ENCODE data around the gene CHD9. TPM values are rescaled to one million over a fixed set of nuclear protein-coding genes. Genes with fewer than 3 reads are reported as not detected.
"Not testable (repeated sequence)": the region's sequence is repeated elsewhere in the genome, so short reads cannot be mapped to it uniquely, and the experiment has no call there.

The CHD9 gene
- total RNA-seq, 1 donor from 2014 or later, result 37.6 TPM

DNA sequence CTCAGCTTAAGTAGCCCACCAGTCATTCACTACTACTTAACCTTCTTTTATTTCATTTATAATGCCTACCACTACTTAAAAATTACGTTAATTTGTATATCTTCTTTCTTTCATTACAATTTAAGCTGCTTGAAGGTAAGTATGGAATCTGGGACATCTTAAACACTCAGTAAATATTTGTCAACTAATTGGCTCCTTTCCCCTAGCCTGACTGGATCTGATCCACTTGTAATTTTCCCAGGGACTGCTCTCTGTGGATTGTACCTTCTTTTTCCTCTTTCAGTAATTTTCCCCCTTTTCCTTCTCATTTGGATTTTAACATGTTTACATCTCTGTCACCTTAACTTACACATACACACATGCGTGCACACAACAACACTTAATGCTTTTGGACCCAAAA lies 227.1 kb downstream of the CHD9 start:
- intact Hi-C loops (cut with DNase I), result loop anchor here (5.0 kb wide), 1 partner anchor 50 kb away; no protein-coding TSS in a partner anchor
- ATAC-seq (no peak), DNase-seq (ENCODE audit: missing footprints) (no peak)

DNA sequence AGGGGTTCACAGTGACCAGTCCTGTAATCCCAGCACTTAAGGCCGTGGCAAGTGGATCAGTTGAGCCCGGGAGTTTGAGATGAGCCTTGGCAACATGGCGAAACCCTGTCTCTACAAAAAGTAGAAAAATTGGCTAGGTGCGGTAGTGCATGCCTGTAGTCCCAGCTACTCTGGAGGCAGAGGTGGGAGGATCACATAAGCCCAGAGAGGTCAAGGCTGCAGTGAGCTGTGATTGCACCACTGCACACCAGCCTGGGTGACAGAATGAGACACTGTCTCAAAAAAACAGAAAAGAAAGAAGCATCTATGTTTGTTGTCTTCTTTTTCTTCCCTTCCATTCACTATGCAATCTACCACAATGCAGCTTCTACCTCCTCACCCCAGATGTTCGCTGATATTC lies 227.5 kb downstream of the CHD9 start:
- DNase-seq (ENCODE audit: missing footprints) (no peak), ATAC-seq (no peak)
- intact Hi-C loops (cut with DNase I), result loop anchor here (5.0 kb wide), 1 partner anchor 50 kb away; no protein-coding TSS in a partner anchor

DNA sequence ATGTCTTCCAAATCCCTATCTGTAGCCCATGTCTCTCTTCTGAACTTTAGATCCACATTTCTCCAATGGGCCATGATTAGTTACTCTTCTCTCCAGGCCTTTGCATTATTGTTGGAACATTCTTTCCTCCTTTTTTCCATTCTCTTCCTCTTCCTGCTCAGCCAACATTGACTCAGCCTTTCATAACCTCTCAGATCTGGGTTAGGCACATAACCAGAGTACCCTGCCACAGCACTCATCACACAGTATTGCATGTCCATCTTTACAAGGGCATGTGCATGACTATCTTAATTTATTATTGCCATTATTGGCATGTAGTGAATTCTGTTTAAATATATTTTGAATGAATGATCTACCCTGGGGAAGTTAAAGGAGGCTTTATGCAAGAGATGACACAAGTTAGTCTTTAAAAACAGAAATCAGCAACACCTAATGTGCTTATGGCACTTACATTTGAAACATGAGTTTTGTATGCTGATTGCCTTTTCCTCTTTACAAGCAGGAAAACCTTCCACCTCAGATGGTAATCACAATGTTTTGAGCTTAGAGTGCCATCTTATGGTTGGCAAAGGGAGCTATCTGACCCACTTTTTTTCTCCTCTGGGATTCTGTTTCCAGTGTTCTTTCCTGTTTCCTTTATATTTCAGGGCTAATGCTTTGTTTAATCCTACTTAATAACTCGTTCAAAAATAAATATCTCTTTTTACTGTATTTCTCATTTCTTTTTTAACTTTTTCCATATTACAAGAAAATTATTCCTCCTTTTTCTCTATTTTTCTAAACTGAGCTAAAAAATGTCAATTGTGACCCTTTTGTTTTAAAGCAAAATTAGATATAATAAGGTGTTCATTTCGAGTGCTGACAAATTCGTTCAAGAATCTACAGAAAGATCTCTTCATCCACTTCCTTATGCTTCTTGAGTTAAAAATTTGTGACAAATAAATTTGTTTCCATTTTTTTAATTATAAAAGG lies 228.5 kb downstream of the CHD9 start:
- ATAC-seq, result no peak
- DNase-seq (ENCODE audit: missing footprints), result no peak
- intact Hi-C loops (cut with DNase I), result loop anchor here (5.0 kb wide), 1 partner anchor 51 kb away; no protein-coding TSS in a partner anchor

DNA sequence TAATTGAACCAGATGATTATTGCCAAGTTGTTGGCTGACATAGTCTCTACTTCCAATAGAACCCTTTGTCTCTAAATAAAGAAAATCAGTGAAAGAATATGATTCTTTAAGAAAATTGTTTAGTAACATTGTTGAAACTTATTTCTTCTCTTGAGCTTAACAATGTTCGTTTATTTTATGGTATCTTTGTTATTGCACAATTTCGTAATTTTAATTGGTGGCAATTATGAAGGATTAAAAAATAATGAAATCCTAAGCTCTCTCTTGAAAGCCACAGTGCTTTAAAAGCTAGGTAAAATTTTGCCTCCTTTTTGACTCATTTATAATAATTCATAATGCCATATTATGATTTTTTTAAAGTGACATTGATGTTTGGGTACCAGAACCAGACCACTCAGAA lies 230.4 kb downstream of the CHD9 start:
- intact Hi-C loops (cut with DNase I), result no loop called here
- ATAC-seq (no peak), DNase-seq (ENCODE audit: missing footprints) (no peak)

DNA sequence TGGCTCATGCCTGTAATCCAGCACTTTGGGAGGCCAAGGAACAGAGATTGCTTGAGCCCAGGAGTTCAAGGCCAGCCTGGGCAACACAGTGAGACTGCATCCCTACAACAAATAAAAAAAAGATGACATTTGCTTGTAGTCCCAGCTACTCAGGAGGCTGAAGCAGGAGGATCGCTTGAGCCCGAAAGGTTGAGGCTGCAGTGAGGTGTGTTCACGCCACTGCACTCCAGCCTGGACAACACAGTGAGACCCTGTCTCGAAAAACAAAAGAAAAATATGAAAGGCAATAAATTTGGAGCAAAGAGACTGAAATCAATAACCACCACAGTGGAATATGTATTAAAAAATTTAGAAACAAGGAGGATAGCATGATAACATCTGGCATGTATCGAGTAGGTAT lies 235.7 kb downstream of the CHD9 start:
- ATAC-seq, result no peak
- no peak for DNase-seq (ENCODE audit: missing footprints)
- intact Hi-C loops (cut with DNase I), result no loop called here

DNA sequence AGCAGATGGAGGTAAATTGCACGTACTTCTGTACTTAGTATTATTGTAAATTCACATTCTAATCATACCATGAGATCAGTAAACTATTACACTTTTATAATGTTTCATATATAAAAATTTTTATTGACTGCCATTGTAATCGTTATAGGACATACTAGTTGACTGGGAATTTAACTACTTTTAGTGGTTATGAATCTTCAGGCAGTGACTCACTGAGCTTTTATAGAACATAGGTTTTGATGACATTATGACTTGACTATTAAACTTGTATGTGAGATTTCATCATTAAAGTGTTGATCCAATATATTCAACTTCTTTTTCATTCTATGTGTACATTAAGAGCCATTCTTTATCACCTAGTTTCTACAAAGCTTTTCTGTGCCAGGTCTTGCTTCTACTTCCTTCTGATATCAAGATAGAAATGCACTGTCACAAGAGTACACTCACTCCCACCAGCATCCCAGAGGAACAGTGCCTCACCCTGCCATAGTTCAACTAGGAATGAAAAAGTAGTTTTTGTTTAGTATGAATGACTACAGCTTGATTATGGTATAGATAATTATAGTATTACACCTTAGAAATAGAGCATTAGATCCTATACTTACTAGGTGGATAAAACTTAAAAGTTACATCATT lies 237.1 kb downstream of the CHD9 start:
- intact Hi-C loops (cut with DNase I), result no loop called here
- ATAC-seq (no peak), DNase-seq (ENCODE audit: missing footprints) (no peak)

DNA sequence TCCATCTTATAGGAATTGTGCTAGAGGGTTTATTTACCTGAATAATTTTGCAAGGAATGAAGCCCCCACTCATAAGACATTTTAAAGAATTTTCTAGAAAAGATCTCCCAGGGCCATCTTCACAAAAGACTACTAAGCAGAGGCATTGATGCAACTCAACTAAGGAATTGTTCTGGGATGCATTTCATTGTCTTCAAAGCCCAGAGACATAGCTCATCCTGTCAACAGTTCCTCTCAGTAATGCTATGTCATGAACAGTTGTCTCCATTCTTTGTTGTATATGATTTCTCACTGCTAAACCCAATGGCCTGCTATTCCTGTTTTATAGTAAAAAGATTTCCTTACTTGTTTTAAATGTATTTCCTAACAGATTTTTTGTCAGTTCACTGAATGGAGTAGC lies 242.7 kb downstream of the CHD9 start:
- no peak for ATAC-seq
- intact Hi-C loops (cut with DNase I), result no loop called here

DNA sequence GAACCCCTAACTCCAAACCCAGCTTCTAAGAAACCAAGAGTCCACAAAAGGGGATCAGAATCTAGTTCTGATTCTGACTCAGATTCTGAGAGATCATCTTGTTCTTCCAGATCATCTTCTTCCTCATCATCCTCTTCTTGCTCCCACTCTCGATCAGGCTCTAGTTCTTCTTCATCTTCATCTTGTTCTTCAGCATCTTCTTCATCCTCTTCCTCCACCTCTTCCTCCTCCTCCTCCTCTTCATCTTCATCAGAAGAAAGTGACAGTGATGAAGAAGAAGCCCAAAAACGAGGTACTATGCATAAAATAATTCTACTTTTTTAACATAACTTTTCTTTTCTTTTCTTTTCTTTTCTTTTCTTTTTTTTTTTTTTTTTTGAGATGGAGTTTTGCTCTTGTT lies 249.5 kb downstream of the CHD9 start:
- ATAC-seq, result no peak
- intact Hi-C loops (cut with DNase I), result no loop called here
- DNase-seq (ENCODE audit: missing footprints), result no peak

More for the DNA sequence above, 242.7 kb downstream of the CHD9 start:
- no peak for DNase-seq (ENCODE audit: missing footprints)

DNA sequence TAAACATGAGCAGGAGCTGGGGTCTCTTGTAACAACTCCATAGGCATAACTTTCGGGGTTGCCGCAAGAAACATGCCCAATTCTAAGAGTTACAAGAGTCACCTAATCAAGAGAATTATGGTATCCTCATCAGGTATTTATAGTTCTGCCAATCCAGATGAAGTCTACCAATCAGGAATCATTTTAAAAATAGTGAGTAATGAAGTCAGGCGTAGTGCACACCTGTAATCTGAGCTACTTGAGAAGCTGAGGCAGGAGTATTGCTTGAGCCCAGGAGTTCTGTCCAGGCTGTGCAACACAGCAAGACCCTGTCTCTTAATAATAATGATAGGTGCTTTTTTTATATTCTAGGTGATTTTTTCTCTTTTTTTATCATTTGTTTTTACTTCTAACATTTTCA lies 251.0 kb downstream of the CHD9 start:
- intact Hi-C loops (cut with DNase I), result no loop called here
- DNase-seq (ENCODE audit: missing footprints), result no peak
- no peak for ATAC-seq

DNA sequence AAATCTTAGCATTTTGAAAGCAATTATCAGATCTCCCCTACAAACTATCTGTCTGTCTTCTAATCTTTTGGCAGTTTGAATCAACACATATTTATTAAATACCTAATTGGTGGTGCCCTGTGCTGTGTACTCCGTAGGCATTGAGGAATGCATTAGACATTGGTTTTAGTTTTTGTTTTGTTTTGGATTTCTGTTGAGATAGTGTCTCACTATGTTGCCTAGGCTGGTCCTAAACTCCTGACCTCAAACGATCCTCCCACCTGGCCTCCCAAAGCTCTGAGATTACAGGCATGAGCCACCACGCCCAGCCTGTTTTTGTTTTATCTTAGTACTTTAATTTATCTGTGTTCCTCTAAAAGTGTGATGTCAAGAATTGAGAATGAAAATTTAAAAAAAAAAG lies 254.7 kb downstream of the CHD9 start:
- ATAC-seq, result no peak
- intact Hi-C loops (cut with DNase I), result no loop called here
- no peak for DNase-seq (ENCODE audit: missing footprints)

DNA sequence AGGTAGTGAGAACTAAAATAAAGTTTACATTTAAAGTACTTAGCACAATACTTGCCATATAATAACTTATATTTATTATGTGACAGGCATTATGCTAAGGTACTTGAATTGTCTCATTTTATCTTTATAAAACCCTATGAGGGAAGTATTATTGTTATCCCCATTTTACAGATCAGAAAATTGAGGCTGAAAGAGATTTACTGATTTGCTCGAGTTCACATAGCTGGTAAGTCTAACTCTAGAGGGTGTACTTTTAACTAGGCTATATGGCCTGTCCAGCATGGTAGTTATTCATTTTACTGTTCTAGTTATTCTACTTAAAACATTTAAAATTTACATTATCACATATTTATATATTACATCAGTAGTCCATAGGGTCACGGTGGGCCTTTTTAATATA lies 266.2 kb downstream of the CHD9 start:
- intact Hi-C loops (cut with DNase I), result no loop called here
- ATAC-seq (no peak), DNase-seq (ENCODE audit: missing footprints) (no peak)

DNA sequence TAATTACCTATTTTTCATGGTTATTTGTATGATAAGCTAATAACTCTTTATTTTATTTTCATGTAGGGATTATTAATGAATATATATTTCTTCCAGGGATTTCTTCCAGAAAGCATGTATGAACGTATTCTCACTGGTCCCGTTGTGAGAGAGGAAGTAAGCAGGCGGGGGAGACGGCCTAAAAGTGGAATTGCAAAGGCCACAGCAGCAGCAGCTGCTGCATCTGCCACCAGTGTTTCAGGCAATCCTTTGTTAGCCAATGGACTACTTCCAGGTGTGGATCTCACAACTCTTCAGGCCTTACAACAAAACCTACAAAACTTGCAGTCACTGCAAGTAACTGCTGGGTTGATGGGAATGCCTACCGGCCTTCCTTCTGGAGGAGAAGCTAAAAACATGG lies 269.1 kb downstream of the CHD9 start:
- ATAC-seq (no peak), DNase-seq (ENCODE audit: missing footprints) (no peak)
- intact Hi-C loops (cut with DNase I), result no loop called here

DNA sequence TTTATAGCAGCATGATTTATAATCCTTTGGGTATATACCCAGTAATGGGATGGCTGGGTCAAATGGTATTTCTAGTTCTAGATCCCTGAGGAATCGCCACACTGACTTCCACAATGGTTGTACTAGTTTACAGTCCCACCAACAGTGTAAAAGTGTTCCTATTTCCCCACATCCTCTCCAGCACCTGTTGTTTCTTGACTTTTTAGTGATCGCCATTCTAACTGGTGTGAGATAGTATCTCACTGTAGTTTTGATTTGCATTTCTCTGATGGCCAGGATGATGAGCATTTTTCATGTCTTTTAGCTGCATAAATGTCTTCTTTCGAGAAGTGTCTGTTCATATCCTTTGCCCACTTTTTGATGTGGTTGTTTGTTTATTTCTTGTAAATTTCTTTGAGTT lies 276.2 kb downstream of the CHD9 start:
- ATAC-seq; DNase-seq (ENCODE audit: missing footprints); intact Hi-C loops (cut with DNase I): not testable (repeated sequence)

DNA sequence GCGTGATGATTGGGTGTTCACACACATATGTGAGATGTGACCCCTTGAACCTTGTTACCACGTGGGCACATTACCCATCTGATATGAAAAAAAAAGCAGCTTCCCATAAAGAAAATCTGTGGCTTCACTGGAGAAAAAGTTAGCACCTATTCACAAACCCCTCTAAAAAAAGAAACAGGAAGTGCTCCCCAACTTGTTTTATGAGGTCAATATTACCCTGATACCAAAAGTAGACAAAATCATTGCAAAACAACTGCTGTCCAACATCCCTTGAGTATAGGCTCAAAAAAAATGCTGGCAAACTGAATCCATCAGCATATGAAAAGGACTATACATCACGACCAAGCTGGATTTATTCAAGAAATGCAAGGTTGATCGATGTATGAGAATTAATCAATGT lies 279.8 kb downstream of the CHD9 start:
- intact Hi-C loops (cut with DNase I), result no loop called here
- no peak for ATAC-seq
- no peak for DNase-seq (ENCODE audit: missing footprints)

DNA sequence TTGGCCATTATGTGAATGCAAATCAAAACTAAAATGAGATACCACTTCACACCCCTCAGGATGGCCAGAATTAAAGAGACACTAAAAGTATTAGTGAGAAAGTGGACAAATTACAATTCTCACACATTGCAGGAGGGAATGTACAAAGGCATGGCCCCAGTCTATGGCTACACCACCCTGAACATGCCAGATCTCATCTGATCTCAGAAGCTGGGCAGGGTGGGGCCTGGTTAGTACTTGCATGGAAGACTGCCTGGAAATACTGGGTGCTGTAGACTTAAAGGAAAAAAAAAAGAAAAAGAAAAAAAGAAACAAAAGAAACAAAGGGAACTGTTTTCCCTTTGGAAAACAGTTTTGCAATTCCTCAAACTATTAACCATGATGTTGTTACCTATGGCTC lies 282.5 kb downstream of the CHD9 start:
- intact Hi-C loops (cut with DNase I), result no loop called here
- no peak for DNase-seq (ENCODE audit: missing footprints)
- no peak for ATAC-seq

DNA sequence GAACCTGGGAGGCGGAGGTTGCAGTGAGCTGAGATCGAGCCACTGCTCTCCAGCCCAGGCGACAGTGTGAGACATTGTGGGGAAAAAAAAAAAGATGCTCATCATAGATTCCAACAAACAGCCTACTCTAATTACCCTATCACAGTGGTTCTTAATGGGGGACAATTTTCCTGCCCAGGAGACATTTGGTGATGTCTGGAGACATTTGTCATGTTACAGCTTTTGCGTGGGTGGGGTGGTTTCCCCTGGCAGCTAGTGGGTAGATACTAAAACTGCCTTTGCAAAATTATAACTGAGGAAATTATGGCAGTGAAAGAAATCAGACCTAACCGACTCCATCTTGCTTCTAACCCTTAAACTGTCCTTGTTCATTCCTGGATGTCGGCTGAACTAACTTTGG lies 287.0 kb downstream of the CHD9 start:
- no peak for DNase-seq (ENCODE audit: missing footprints)
- intact Hi-C loops (cut with DNase I), result no loop called here
- ATAC-seq, result no peak

DNA sequence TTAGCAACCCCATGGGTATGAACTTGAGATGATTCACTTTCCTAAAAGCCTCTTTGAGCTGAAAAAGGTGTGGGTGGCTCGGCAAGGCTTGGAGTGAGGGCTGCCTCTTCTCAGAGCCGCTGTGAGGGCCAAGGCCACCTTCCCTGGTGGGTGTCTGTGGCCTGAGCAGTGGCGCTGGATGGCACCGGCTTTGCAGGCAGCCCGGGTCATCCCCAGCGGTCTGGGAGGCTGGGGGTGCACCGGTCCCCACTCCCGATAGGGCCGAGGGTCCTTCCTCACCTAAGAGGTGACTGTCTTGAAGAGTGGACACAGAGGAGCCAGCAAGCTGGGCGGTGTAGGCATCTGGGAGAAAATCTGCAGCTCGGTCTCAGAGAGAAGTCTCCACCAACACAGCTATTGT lies 300.3 kb downstream of the CHD9 start:
- intact Hi-C loops (cut with DNase I), result no loop called here
- ATAC-seq, result no peak
- no peak for DNase-seq (ENCODE audit: missing footprints)

DNA sequence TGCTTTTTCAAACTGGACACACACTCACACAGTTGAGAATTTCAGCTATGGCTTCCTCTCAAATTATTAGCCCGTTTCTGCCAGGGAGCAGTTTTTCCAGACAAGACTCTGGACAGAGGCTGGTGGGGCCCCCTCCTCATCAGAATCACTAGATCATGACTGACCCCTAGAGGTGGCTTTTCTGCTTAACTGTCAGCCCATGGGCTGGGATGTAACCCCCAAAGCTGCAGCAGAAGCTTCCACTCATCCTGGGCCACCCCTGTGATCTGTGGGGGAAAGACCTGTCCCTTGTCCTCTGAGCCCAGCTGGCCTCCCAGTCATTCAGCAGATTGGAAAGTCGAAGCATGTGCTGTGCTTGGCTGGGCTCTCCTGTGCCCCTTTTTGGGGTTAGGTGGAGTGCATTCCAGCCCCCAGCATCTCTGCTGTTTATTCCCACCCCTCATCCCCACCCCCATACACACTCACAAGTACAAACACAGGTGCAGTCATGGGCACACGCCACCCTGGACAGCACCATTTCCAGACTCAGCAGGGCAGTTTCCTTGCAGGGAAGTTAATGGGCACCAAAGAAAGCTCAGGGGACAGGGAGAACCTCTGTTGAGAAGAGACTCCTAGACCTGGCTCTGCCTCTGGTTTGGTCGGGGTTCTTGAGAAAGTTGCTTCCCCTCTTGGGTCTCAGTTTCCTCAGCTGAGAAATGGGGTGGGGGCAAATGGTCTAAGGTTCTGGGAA lies 301.9 kb downstream of the CHD9 start:
- ATAC-seq, result no peak
- intact Hi-C loops (cut with DNase I), result no loop called here
- no peak for DNase-seq (ENCODE audit: missing footprints)

DNA sequence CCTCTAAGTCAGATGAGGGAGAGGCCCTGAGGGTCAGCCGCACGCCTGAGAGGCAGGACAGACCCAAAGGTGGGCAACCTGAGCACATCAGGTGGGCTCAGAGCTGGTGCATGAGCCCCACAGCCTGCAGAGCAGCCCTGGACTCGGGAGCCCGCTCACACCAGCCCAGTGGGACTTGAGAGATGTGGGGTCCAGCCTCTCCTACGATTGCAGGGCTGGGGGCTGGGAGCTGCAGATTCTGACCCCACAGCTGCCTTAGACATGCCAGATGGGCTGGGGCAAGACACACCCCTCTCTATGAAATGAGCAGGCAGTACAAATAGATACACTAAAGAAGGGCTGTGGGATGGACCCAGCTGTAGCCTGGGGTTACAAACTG lies 302.4 kb downstream of the CHD9 start:
- no peak for ATAC-seq
- DNase-seq (ENCODE audit: missing footprints), result no peak
- intact Hi-C loops (cut with DNase I), result no loop called here

DNA sequence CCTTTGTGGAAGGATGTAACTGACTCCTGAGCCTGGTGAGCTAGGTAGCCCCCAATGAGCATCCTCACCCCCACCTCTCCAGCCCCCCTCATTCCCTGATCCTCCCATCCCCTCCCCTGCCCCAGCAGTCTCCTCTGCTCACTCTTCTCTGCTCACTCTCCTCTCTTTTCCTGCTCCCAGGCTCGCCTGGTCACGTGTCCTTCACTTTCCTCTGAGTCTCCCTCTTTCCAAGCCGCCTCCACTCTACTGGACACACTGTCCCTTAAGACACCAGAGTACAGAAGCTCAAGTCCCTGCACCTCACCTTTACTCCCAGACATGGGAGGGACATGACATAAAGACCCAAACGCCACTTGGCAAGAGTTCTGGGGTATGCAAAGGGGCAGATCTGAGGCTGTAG lies 303.2 kb downstream of the CHD9 start:
- ATAC-seq (no peak), DNase-seq (ENCODE audit: missing footprints) (no peak)
- intact Hi-C loops (cut with DNase I), result no loop called here
